GM18868 (cell line): ENCODE results near the gene TMEM132D.

Source experiments
- ATAC-seq: cut with Tn5 transposase; IDR thresholded peaks from one replicate; pipeline ENCODE4 v1.9.1; 2021; ENCODE audit warnings: mild to moderate bottlenecking, moderate library complexity; ENCODE audit not compliant: unreplicated experiment

Gene TMEM132D

GRCh38 chr12:129379076-129379804 is 524.6 kb downstream of the TMEM132D start:
- no peak for ATAC-seq

- ATAC-seq, result no peak
These were observed 525.3 kb downstream of the TMEM132D start for GRCh38 chr12:129378496-129378895.

- no peak for ATAC-seq
These were observed 530.1 kb downstream of the TMEM132D start for GRCh38 chr12:129373746-129374145.

GRCh38 chr12:129372876-129373275 is 530.9 kb downstream of the TMEM132D start:
- ATAC-seq, result no peak

- no peak for ATAC-seq
These were observed 531.5 kb downstream of the TMEM132D start for GRCh38 chr12:129372348-129372747.

GRCh38 chr12:129371268-129371667 is 532.6 kb downstream of the TMEM132D start:
- ATAC-seq, result no peak

GRCh38 chr12:129366656-129367055 is 537.2 kb downstream of the TMEM132D start:
- ATAC-seq, result no peak

- ATAC-seq, result no peak
These were observed 540.8 kb downstream of the TMEM132D start for GRCh38 chr12:129363041-129363440.

GRCh38 chr12:129357233-129357632 is 546.6 kb downstream of the TMEM132D start:
- no peak for ATAC-seq

GRCh38 chr12:129351481-129351880 is 552.3 kb downstream of the TMEM132D start:
- ATAC-seq, result no peak

GRCh38 chr12:129339336-129339735 is 564.5 kb downstream of the TMEM132D start:
- no peak for ATAC-seq

- ATAC-seq, result no peak
These were observed 566.4 kb downstream of the TMEM132D start for GRCh38 chr12:129337413-129337812.

GRCh38 chr12:129335773-129336172 is 568.1 kb downstream of the TMEM132D start:
- ATAC-seq, result no peak

- ATAC-seq, result no peak
These were observed 571.5 kb downstream of the TMEM132D start for GRCh38 chr12:129332286-129332685.

GRCh38 chr12:129331356-129332085 is 572.3 kb downstream of the TMEM132D start:
- ATAC-seq, result no peak

- ATAC-seq, result no peak
These were observed 575.6 kb downstream of the TMEM132D start for GRCh38 chr12:129328235-129328634.

GRCh38 chr12:129325566-129325965 is 578.3 kb downstream of the TMEM132D start:
- ATAC-seq, result no peak

GRCh38 chr12:129312048-129312447 is 591.8 kb downstream of the TMEM132D start:
- ATAC-seq, result no peak

GRCh38 chr12:129310346-129310745 is 593.5 kb downstream of the TMEM132D start:
- ATAC-seq, result no peak

GRCh38 chr12:129305851-129306250 is 598.0 kb downstream of the TMEM132D start:
- no peak for ATAC-seq

GRCh38 chr12:129304529-129304928 is 599.3 kb downstream of the TMEM132D start:
- no peak for ATAC-seq

- no peak for ATAC-seq
These were observed 603.8 kb downstream of the TMEM132D start for GRCh38 chr12:129300011-129300410.
